Endothelial cell (in vitro differentiated cells): ENCODE results near the gene OCA2. TPM values are rescaled to one million over a fixed set of nuclear protein-coding genes. Genes with fewer than 3 reads are reported as not detected.

Experiments used
- DNase-seq: peaks from one replicate; pipeline ENCODE4 v3.0.0; 2021; ENCODE audit warnings: low spot score
- H3K27ac Mint-ChIP-seq: one replicate; pipeline ENCODE4 v1.8.0; 2021; ENCODE audit warnings: mixed read lengths, inconsistent platforms; ENCODE audit not compliant: unreplicated experiment
- H3K27me3 Mint-ChIP-seq: one replicate; pipeline ENCODE4 v1.8.0; 2021; ENCODE audit warnings: mild to moderate bottlenecking, moderate library complexity, mixed read lengths, inconsistent platforms; ENCODE audit not compliant: unreplicated experiment
- H3K36me3 Mint-ChIP-seq: one replicate; pipeline ENCODE4 v1.8.0; 2021; ENCODE audit warnings: mild to moderate bottlenecking, low read depth, mixed read lengths, inconsistent platforms; ENCODE audit not compliant: unreplicated experiment
- H3K4me1 Mint-ChIP-seq: one replicate; pipeline ENCODE4 v1.8.0; 2021; ENCODE audit warnings: mild to moderate bottlenecking, mixed read lengths, inconsistent platforms; ENCODE audit not compliant: unreplicated experiment
- H3K4me3 Mint-ChIP-seq: one replicate; pipeline ENCODE4 v1.8.0; 2021; ENCODE audit warnings: mild to moderate bottlenecking, mixed read lengths, inconsistent platforms; ENCODE audit not compliant: unreplicated experiment
- H3K9me3 Mint-ChIP-seq: one replicate; pipeline ENCODE4 v1.8.0; 2021; ENCODE audit warnings: mixed read lengths, inconsistent platforms; ENCODE audit not compliant: unreplicated experiment
- total RNA-seq: library from RNA; stranded (reverse); fragmentation: NEBNext Ultra II Directional; extraction: Animal tissue kit (Norgen Biotek cat#: 25700); gene quantifications from one replicate; pipeline ENCODE4 v1.2.1, GENCODE V29; 2021; ENCODE audit not compliant: unreplicated experiment
- TF ChIP-seq, protein P1 (sequence below): fragments of 200-600 bp; sonication (generic); IDR thresholded peaks from one replicate; pipeline ENCODE4 v1.5.0; 2021; ENCODE audit warnings: antibody characterized with exemption; ENCODE audit not compliant: unreplicated experiment

OCA2 gene
- total RNA-seq, 1 donor from 2014 or later = not detected

DNA sequence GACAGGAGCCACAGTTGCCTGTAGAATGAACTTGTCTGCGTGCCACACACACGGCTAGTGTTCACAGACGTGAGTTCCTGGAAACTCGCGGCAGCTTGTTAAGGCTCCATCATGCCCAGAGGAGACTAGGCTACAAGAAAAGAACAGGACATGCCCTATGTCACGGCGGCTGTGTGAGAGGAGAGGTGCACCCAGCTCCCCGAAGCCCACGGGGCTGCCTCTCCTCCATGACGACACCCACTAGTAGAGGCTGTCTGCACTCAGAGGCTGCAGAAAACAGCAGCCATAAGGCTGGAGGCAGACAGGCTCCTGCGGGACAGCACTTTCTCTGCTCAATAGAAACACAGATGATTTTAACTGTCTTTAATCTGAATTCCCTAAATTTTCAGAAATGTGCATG lies 19.0 kb upstream of the OCA2 start:
- TF ChIP-seq, protein P1, sequence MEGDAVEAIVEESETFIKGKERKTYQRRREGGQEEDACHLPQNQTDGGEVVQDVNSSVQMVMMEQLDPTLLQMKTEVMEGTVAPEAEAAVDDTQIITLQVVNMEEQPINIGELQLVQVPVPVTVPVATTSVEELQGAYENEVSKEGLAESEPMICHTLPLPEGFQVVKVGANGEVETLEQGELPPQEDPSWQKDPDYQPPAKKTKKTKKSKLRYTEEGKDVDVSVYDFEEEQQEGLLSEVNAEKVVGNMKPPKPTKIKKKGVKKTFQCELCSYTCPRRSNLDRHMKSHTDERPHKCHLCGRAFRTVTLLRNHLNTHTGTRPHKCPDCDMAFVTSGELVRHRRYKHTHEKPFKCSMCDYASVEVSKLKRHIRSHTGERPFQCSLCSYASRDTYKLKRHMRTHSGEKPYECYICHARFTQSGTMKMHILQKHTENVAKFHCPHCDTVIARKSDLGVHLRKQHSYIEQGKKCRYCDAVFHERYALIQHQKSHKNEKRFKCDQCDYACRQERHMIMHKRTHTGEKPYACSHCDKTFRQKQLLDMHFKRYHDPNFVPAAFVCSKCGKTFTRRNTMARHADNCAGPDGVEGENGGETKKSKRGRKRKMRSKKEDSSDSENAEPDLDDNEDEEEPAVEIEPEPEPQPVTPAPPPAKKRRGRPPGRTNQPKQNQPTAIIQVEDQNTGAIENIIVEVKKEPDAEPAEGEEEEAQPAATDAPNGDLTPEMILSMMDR = no peak
- peaks cover 51% of the 10 kb centered on the region for H3K36me3 Mint-ChIP-seq
- peak overlapping the region; percentile 52 for H3K4me3 Mint-ChIP-seq
- peaks cover 7% of the 10 kb centered on the region for H3K27me3 Mint-ChIP-seq
- H3K4me1 Mint-ChIP-seq = no peaks in the 10 kb centered on the region
- H3K27ac Mint-ChIP-seq = no peak overlapping the region
- no peaks in the 10 kb centered on the region for H3K9me3 Mint-ChIP-seq
- DNase-seq = no peak

GRCh38 chr15:28117432-28117990 lies 18.4 kb upstream of the OCA2 start:
- H3K9me3 Mint-ChIP-seq = no peaks in the 10 kb centered on the region
- H3K27ac Mint-ChIP-seq = no peak overlapping the region
- DNase-seq = no peak

GRCh38 chr15:28116521-28117431 lies 17.7 kb upstream of the OCA2 start:
- no peak for DNase-seq
- TF ChIP-seq, protein P1 = no peak
- Mint-ChIP-seq H3K36me3 (peaks cover 54% of the 10 kb centered on the region), H3K27ac (no peak overlapping the region), H3K27me3 (peaks cover 9% of the 10 kb centered on the region), H3K4me3 (no peak overlapping the region), H3K4me1 (no peaks in the 10 kb centered on the region), H3K9me3 (no peaks in the 10 kb centered on the region)

More at GRCh38 chr15:28117432-28117990, 18.4 kb upstream of the OCA2 start:
- Mint-ChIP-seq H3K4me3 (peak overlapping the region; percentile 52), H3K36me3 (peaks cover 47% of the 10 kb centered on the region), H3K4me1 (no peaks in the 10 kb centered on the region), H3K27me3 (peaks cover 7% of the 10 kb centered on the region)
- TF ChIP-seq, protein P1 = no peak

GRCh38 chr15:28115871-28116270 lies 16.8 kb upstream of the OCA2 start:
- Mint-ChIP-seq H3K27ac (no peak overlapping the region), H3K36me3 (peaks cover 54% of the 10 kb centered on the region)

More at GRCh38 chr15:28115871-28116270, 16.8 kb upstream of the OCA2 start:
- Mint-ChIP-seq H3K4me1 (no peaks in the 10 kb centered on the region), H3K27me3 (peaks cover 8% of the 10 kb centered on the region), H3K4me3 (no peak overlapping the region), H3K9me3 (no peaks in the 10 kb centered on the region)
- no peak for DNase-seq
- TF ChIP-seq, protein P1 = no peak
